ENCODE data around the gene HOGA1. TPM values are rescaled to one million over a fixed set of nuclear protein-coding genes. Genes with fewer than 3 reads are reported as not detected.

HOGA1 gene
- total and polyA plus RNA-seq, 4 donors, result 0.30 to 2.3 (median 0.77) TPM

GRCh38 chr10:97567891-97568290, 16.3 kb upstream of the HOGA1 start:
- Histone ChIP-seq H3K36me3 (ENCODE audit: control insufficient read depth in 4 of 4, insufficient read depth in 4 of 4, low read length in 4 of 4) (peaks cover 0 to 19% (median 3%) of the 10 kb centered on the region in 4 donors), H3K9me3 (ENCODE audit: control insufficient read depth in 4 of 4, insufficient read depth in 3 of 4, low read length in 3 of 4) (peaks cover 0 to 4% (median 0%) of the 10 kb centered on the region in 4 donors), H3K9ac (ENCODE audit: insufficient read depth in 1 of 2, low read length in 2 of 2) (no peak overlapping the region), H3K4me3 (no peak overlapping the region), H3K4me1 (ENCODE audit: control insufficient read depth in 5 of 5, insufficient read depth in 5 of 5, low read length in 5 of 5) (peaks cover 0 to 5% (median 0%) of the 10 kb centered on the region in 5 donors), H3K27ac (ENCODE audit: low read depth in 1 of 2, low read length in 1 of 2) (no peak overlapping the region), H3K27me3 (ENCODE audit: control insufficient read depth in 3 of 3, insufficient read depth in 3 of 3, low read length in 2 of 3) (no peaks in the 10 kb centered on the region)
- TF ChIP-seq, protein P1, sequence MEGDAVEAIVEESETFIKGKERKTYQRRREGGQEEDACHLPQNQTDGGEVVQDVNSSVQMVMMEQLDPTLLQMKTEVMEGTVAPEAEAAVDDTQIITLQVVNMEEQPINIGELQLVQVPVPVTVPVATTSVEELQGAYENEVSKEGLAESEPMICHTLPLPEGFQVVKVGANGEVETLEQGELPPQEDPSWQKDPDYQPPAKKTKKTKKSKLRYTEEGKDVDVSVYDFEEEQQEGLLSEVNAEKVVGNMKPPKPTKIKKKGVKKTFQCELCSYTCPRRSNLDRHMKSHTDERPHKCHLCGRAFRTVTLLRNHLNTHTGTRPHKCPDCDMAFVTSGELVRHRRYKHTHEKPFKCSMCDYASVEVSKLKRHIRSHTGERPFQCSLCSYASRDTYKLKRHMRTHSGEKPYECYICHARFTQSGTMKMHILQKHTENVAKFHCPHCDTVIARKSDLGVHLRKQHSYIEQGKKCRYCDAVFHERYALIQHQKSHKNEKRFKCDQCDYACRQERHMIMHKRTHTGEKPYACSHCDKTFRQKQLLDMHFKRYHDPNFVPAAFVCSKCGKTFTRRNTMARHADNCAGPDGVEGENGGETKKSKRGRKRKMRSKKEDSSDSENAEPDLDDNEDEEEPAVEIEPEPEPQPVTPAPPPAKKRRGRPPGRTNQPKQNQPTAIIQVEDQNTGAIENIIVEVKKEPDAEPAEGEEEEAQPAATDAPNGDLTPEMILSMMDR (IDR thresholded peaks at IDR 0.05; ENCODE audit: control extremely low read depth, extremely low read depth), result no peak
- WGBS, 2 donors, result 92 to 95% methylated on average over 15 of the region's 15 CpGs
- DNase-seq (no peak), ATAC-seq (ENCODE audit: insufficient read depth, low FRiP score) (no peak)

DNA sequence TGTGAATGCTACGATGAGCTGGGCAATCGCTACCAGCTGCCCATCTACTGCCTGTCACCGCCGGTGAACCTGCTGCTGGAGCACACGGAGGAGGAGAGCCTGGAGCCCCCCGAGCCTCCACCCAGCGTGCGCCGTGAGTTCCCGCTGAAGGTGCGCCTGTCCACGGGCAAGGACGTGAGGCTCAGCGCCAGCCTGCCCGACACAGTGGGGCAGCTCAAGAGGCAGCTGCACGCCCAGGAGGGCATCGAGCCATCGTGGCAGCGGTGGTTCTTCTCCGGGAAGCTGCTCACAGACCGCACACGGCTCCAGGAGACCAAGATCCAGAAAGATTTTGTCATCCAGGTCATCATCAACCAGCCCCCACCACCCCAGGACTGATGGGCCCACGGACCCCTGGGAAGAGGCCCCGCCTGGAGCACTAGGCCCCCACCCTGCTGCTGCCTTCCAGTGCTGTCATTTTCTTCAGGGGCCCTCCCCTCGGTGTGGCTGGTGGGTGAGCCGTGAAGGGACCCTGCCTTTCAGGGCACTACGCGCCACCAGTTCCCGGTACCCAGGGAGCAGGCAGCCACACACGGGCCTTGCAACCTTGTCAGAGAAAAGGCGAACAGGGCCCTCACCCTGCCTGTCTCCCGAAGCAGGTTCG, 13.9 kb upstream of the HOGA1 start:
- no peak for ATAC-seq (ENCODE audit: insufficient read depth, low FRiP score)

DNA sequence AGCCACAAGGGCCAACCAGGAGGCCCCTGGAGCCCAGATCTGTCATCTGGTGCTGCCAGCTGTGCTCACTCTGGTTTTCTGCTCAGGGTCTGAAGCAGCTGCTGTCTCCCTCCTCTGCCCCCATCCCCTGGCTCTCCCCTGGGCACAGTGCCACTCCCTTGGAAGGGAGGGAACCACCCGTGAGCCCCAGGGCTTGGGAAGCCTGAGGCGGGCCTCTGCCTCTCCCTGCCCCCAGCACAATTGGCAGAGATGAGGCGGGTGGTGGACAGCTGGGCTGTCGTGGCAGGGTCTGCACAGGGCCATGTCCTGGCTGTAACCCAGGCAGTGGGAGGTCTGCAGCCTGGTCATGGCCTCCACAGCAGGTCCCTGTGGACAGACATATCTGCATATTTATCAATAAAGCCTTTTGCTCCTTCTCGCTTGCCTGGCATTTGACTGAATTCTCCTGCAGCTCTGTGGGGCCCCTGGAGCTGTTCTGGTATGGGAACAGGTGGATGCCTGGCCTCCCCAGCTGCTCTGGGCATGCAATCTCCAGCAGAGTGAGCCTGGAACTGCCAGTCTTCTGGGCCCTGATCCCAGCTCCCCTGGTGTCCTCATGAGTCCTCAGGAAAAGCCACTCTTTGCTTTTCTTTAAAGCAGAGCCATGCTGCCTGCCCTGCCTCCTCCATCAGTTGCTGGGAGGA, 13.3 kb upstream of the HOGA1 start:
- no peak overlapping the region for H3K9ac ChIP-seq (ENCODE audit: insufficient read depth in 1 of 2, low read length in 2 of 2)
- TF ChIP-seq, protein P1 (IDR thresholded peaks at IDR 0.05; ENCODE audit: control extremely low read depth, extremely low read depth), result no peak
- no peak overlapping the region for H3K4me3 ChIP-seq
- WGBS, 2 donors, result 90 to 92% methylated on average over 5 of the region's 5 CpGs
- H3K9me3 ChIP-seq (ENCODE audit: control insufficient read depth in 4 of 4, insufficient read depth in 3 of 4, low read length in 3 of 4), result peaks cover 0 to 4% (median 0%) of the 10 kb centered on the region in 4 donors
- H3K27ac ChIP-seq (ENCODE audit: low read depth in 1 of 2, low read length in 1 of 2), result peak overlapping the region; percentile 75 to 97
- H3K27me3 ChIP-seq (ENCODE audit: control insufficient read depth in 3 of 3, insufficient read depth in 3 of 3, low read length in 2 of 3), result no peaks in the 10 kb centered on the region
- ATAC-seq (ENCODE audit: insufficient read depth, low FRiP score) (no peak), DNase-seq (no peak)
- H3K4me1 ChIP-seq (ENCODE audit: control insufficient read depth in 5 of 5, insufficient read depth in 5 of 5, low read length in 5 of 5), result peaks cover 0 to 12% (median 0%) of the 10 kb centered on the region in 5 donors
- peaks cover 0 to 19% (median 3%) of the 10 kb centered on the region in 4 donors for H3K36me3 ChIP-seq (ENCODE audit: control insufficient read depth in 4 of 4, insufficient read depth in 4 of 4, low read length in 4 of 4)

More for the DNA sequence above, 13.9 kb upstream of the HOGA1 start:
- Histone ChIP-seq H3K4me1 (ENCODE audit: control insufficient read depth in 5 of 5, insufficient read depth in 5 of 5, low read length in 5 of 5) (peaks cover 0 to 12% (median 0%) of the 10 kb centered on the region in 5 donors), H3K9ac (ENCODE audit: insufficient read depth in 1 of 2, low read length in 2 of 2) (no peak overlapping the region), H3K9me3 (ENCODE audit: control insufficient read depth in 4 of 4, insufficient read depth in 3 of 4, low read length in 3 of 4) (peaks cover 0 to 4% (median 0%) of the 10 kb centered on the region in 4 donors), H3K36me3 (ENCODE audit: control insufficient read depth in 4 of 4, insufficient read depth in 4 of 4, low read length in 4 of 4) (peaks cover 0 to 19% (median 3%) of the 10 kb centered on the region in 4 donors), H3K4me3 (no peak overlapping the region), H3K27me3 (ENCODE audit: control insufficient read depth in 3 of 3, insufficient read depth in 3 of 3, low read length in 2 of 3) (no peaks in the 10 kb centered on the region), H3K27ac (ENCODE audit: low read depth in 1 of 2, low read length in 1 of 2) (peak overlapping the region in 1 of 2 donors; percentile 75)
- no peak for DNase-seq
- 94 to 96% methylated on average over 30 to 33 of the region's 33 CpGs for WGBS, 2 donors
- TF ChIP-seq, protein P1 (IDR thresholded peaks at IDR 0.05; ENCODE audit: control extremely low read depth, extremely low read depth), result no peak
